AG10803 (cell line): Measurements from ENCODE around the gene BNIP1.
"Not testable (repeated sequence)": the region's sequence is repeated elsewhere in the genome, so short reads cannot be mapped to it uniquely, and the experiment has no call there.

Source experiments
- DNase-seq: peaks from one replicate; pipeline ENCODE4 v3.0.0; 2010; ENCODE audit warnings: low read depth
- H3K4me3 ChIP-seq: 2 replicates; pipeline ENCODE4 v1.5.1; 2011; ENCODE audit warnings: mild to moderate bottlenecking, low read length, control low read depth
- TF ChIP-seq, protein P1 (sequence below): conservative IDR thresholded peaks from 2 replicates; pipeline ENCODE4 v1.5.1; 2011; ENCODE audit warnings: mild to moderate bottlenecking, low read length, control low read depth, inconsistent platforms

The BNIP1 gene

DNA sequence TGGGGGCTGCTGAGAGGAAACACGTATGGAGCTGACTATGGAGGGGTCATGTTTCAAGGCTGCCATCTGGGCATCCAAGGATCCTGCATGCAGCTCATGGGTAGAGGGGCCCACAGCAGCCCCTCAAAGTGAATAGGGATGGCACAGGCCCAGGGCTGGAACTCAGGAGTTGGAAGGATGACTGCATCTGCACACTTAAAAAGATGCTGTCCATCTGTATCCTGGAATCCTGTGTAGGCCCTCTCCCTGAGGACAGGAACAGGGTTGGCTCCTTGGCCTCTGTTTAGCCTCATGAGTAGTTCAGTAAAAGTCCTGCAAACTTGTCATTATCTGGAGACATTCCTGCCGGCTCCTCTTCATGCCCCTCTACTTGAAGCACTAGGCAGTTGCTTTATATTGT, 4.0 kb downstream of the BNIP1 start:
- no peak overlapping the region for H3K4me3 ChIP-seq
- TF ChIP-seq, protein P1, sequence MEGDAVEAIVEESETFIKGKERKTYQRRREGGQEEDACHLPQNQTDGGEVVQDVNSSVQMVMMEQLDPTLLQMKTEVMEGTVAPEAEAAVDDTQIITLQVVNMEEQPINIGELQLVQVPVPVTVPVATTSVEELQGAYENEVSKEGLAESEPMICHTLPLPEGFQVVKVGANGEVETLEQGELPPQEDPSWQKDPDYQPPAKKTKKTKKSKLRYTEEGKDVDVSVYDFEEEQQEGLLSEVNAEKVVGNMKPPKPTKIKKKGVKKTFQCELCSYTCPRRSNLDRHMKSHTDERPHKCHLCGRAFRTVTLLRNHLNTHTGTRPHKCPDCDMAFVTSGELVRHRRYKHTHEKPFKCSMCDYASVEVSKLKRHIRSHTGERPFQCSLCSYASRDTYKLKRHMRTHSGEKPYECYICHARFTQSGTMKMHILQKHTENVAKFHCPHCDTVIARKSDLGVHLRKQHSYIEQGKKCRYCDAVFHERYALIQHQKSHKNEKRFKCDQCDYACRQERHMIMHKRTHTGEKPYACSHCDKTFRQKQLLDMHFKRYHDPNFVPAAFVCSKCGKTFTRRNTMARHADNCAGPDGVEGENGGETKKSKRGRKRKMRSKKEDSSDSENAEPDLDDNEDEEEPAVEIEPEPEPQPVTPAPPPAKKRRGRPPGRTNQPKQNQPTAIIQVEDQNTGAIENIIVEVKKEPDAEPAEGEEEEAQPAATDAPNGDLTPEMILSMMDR: no peak
- no peak for DNase-seq

DNA sequence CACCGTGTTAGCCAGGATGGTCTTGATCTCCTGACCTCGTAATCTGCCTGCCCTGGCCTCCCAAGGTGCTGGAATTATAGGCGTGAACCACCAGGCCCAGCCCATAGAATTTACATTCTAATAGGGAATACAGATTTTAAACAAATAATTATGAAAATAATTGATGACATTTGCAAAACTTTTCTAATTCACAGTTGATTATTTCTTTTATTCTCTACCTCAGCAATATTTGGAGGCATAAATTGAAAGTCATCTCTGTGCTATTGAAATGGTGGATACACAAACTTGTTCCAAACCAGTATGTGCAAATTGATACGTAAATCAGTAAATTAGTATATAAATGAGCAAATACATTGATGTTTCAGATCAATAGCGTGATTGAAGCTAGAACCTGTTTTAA, 8.2 kb downstream of the BNIP1 start:
- no peak overlapping the region for H3K4me3 ChIP-seq
- no peak for DNase-seq
- TF ChIP-seq, protein P1: no peak

DNA sequence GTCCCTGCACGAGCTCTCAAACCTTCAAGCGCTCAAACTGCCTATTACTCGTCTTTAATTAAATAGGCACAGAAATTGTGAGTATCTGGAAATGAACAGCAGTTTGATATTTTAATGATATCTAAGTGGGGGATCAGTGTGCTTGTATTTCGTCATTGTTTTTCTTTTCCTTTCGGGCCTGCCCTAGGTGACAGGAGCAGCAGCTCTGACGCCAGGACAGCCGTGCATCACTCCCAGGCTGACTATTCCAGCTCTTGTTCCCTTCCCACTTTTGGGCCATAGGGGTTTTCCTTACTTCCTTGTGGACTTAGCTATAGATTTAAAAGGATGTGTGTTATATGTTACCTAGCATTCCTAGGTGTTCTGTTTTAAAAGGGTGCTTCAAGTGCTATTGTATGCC, 9.5 kb downstream of the BNIP1 start:
- TF ChIP-seq, protein P1: no peak
- no peak overlapping the region for H3K4me3 ChIP-seq
- no peak for DNase-seq

DNA sequence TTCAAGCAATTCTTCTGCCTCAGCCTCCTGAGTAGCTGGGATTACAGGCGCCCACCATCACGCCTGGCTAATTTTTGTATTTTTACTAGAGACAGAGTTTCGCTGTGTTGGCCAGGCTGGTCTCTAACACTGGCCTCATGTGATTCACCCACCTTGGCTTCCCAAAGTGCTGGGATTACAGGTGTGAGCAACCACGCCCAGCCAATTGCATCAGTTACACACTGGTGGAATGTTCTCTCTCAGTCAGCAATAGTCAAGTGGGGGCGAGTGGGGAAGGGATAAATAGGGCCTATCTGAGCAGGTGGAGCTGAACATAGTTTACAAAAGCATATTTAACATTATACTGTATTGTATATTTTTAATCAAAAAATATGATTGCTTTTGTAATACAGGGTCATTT, 10.3 kb downstream of the BNIP1 start:
- H3K4me3 ChIP-seq, DNase-seq: not testable (repeated sequence)

DNA sequence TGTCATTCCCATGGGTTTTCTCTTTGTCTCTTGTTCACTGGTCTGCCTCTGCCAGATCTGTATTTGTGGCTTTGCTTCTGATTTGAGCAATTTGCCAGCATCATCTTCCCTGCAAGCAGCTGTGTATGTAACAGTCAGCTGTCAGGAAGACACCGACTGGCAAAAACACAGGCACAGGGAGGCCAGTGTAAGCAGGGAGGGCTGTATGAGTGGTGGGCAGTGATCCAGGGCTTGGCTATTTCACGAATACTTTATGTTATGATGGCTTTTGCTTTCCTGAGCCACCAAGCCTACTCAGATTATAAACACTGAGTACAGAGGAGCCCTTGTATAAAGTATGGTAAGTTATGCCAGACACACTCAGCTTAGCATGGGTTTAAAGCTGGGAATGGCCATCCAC, 11.6 kb downstream of the BNIP1 start:
- DNase-seq: no peak
- H3K4me3 ChIP-seq: no peak overlapping the region
- TF ChIP-seq, protein P1: no peak

DNA sequence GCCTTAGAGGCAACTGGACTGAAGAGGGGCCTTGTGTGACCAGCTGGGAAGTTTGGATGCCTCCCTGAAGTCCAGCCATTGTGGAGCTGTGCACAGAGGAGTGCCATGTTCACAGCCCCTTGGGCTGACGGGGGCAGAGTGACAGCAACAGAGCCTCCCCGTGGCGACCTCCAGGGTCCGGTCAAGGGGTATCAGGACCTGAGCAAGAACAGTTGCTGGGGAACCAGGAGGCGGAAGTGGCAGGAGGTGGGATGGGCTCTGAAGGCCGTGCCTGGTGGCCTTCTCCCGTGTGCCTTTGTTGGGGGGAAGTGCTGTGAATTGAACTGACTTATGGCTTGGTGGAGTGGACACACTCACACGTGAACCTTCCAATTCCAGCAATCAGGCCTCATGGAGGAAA, 14.0 kb downstream of the BNIP1 start:
- TF ChIP-seq, protein P1: no peak
- DNase-seq: no peak
- H3K4me3 ChIP-seq: no peak overlapping the region

DNA sequence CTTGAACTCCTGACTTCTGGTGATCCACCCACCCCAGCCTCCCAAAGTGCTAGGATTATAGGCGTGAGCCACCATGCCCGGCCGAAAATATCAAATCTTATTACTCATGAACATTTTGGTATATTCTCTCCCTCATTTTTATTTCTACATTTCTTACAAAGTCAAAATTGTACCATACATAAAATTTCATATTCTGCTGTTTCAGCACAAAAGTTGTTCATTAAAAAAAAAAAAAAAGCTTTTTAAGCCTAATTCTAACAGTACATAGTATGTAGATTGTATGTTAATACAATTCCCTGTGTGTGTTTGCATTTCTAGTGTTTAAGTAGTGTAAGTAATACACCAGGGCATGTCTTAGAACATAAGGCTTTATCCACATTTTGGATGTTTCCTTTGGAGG, 14.9 kb downstream of the BNIP1 start:
- TF ChIP-seq, protein P1: no peak
- H3K4me3 ChIP-seq: no peak overlapping the region
- no peak for DNase-seq

DNA sequence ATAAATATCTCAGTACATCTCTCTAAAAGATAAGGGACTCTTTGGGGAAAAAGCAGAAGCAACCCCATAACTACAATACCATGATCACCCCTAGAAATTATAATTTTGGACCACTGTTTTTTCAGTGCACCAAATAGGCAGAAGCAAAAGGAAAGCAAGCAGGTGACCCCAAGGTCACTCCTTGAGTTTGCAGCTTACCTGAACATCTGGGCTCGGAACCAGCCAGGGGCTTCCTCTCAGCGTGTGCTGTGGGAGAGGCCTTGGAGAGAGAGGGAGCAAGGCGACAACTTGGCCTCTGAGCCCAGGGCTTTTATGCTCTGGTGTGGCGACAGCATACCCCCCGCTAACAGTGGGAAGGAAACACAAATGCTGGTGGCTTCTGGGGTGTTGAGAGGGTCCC, 16.8 kb downstream of the BNIP1 start:
- DNase-seq: no peak
- no peak overlapping the region for H3K4me3 ChIP-seq
- TF ChIP-seq, protein P1: no peak
